Smooth muscle cell (in vitro differentiated cells): Measurements from ENCODE around the gene CDH12. TPM values are rescaled to one million over a fixed set of nuclear protein-coding genes. Genes with fewer than 3 reads are reported as not detected.

Source experiments
- DNase-seq: peaks from one replicate; lab custom pipeline; 2025; ENCODE audit not compliant: unreplicated experiment; lab: John Stamatoyannopoulos, UW
- H2AFZ ChIP-seq: fragments of 200-600 bp; sonication (generic); 2 replicates; pipeline ENCODE4 v1.6.0; 2016; ENCODE audit warnings: antibody characterized with exemption, low read depth, mild to moderate bottlenecking
- H3F3A ChIP-seq: fragments of 200-600 bp; sonication (generic); 2 replicates; pipeline ENCODE4 v1.6.0; 2017; ENCODE audit warnings: antibody characterized with exemption, low read depth
- H3K27ac ChIP-seq: fragments of 200-600 bp; sonication (generic); 2 replicates; pipeline ENCODE4 v1.5.1; 2016; ENCODE audit warnings: low read depth, mild to moderate bottlenecking
- H3K27me3 ChIP-seq: fragments of 200-600 bp; sonication (generic); 2 replicates; pipeline ENCODE4 v1.6.1; 2016; ENCODE audit warnings: low read depth, mild to moderate bottlenecking
- H3K36me3 ChIP-seq: fragments of 200-600 bp; sonication (generic); 2 replicates; pipeline ENCODE4 v1.5.1; 2016; ENCODE audit warnings: low read depth
- H3K4me1 ChIP-seq: fragments of 200-600 bp; sonication (generic); 2 replicates; pipeline ENCODE4 v1.5.1; 2016; ENCODE audit warnings: low read depth
- H3K4me2 ChIP-seq: fragments of 200-600 bp; sonication (generic); 2 replicates; pipeline ENCODE4 v1.6.0; 2016; ENCODE audit warnings: mild to moderate bottlenecking
- H3K4me3 ChIP-seq: fragments of 200-600 bp; sonication (generic); 2 replicates; pipeline ENCODE4 v1.5.1; 2016; ENCODE audit warnings: mild to moderate bottlenecking
- H3K79me2 ChIP-seq: fragments of 200-600 bp; sonication (generic); 2 replicates; pipeline ENCODE4 v1.6.0; 2016; ENCODE audit warnings: low read depth, mild to moderate bottlenecking
- H3K9ac ChIP-seq: fragments of 200-600 bp; sonication (generic); 2 replicates; pipeline ENCODE4 v1.6.0; 2016; ENCODE audit warnings: low read depth
- H3K9me3 ChIP-seq: fragments of 200-600 bp; sonication (generic); replicated peaks from 2 replicates; pipeline ENCODE4 v1.5.1; 2016; ENCODE audit warnings: low read depth
- H4K20me1 ChIP-seq: fragments of 200-600 bp; sonication (generic); 2 replicates; pipeline ENCODE4 v1.6.0; 2016; ENCODE audit warnings: low read depth
- CTCF ChIP-seq: fragments of 200-600 bp; sonication (generic); IDR thresholded peaks from 2 replicates; pipeline ENCODE4 v1.5.1; 2017; ENCODE audit warnings: borderline replicate concordance, mild to moderate bottlenecking, antibody characterized with exemption; ENCODE audit not compliant: insufficient read depth, poor library complexity, severe bottlenecking
- WGBS: methylation state at CpG from one replicate; pipeline ENCODE4 v1.1.7; 2016; ENCODE audit warnings: low lambda C conversion rate; 5-methylcytosine and 5-hydroxymethylcytosine counted together
- polyA plus RNA-seq: library from polyadenylated mRNA; unstranded; fragments of >200 nt; fragmentation: Nextera tagmentation; extraction: Ambion mirVana; gene quantifications from 2 replicates; pipeline ENCODE4 v1.2.1, GENCODE V29; 2016
- total RNA-seq: library from RNA; depleted of rRNA; stranded (reverse); fragments of >200 nt; gene quantifications from 2 replicates; pipeline ENCODE4 v1.2.3, GENCODE V29; 2014

Gene CDH12
- total and polyA plus RNA-seq, 2 experiments from 2014 or later, result not detected

GRCh38 chr5:22504411-22504810, 348.7 kb downstream of the CDH12 start:
- Histone ChIP-seq H4K20me1 (no peaks in the 10 kb centered on the region), H2AFZ (no peak overlapping the region), H3K27me3 (no peaks in the 10 kb centered on the region), H3K9me3 (no peaks in the 10 kb centered on the region), H3K4me1 (no peaks in the 10 kb centered on the region), H3F3A (no peaks in the 10 kb centered on the region), H3K4me3 (no peak overlapping the region), H3K27ac (no peak overlapping the region), H3K9ac (no peak overlapping the region), H3K4me2 (no peak overlapping the region), H3K36me3 (no peaks in the 10 kb centered on the region), H3K79me2 (no peaks in the 10 kb centered on the region)
- 82% methylated on average over 3 of the region's 3 CpGs for WGBS
- DNase-seq, result no peak
- TF ChIP-seq CTCF, result no peak

- Histone ChIP-seq H3K4me2 (no peak overlapping the region), H3K9me3 (no peaks in the 10 kb centered on the region), H3K4me3 (no peak overlapping the region), H3K9ac (no peak overlapping the region), H3K79me2 (no peaks in the 10 kb centered on the region), H2AFZ (no peak overlapping the region), H3K27me3 (no peaks in the 10 kb centered on the region), H3K27ac (no peak overlapping the region), H3K36me3 (no peaks in the 10 kb centered on the region), H3K4me1 (no peaks in the 10 kb centered on the region), H3F3A (no peaks in the 10 kb centered on the region), H4K20me1 (no peaks in the 10 kb centered on the region)
- no peak for TF ChIP-seq CTCF
- 78% methylated on average over 1 of the region's 1 CpG for WGBS
- no peak for DNase-seq
Measured at GRCh38 chr5:22500556-22500955, 352.6 kb downstream of the CDH12 start.

- H3K79me2 ChIP-seq, result no peaks in the 10 kb centered on the region
- H3K27me3 ChIP-seq, result no peaks in the 10 kb centered on the region
- no peaks in the 10 kb centered on the region for H4K20me1 ChIP-seq
- TF ChIP-seq CTCF, result no peak
- H3K4me2 ChIP-seq, result no peak overlapping the region
- no peaks in the 10 kb centered on the region for H3K4me1 ChIP-seq
- H3K4me3 ChIP-seq, result no peak overlapping the region
- no peak for DNase-seq
- H3K27ac ChIP-seq, result no peak overlapping the region
- H3F3A ChIP-seq, result no peaks in the 10 kb centered on the region
- H3K9me3 ChIP-seq, result no peaks in the 10 kb centered on the region
- H2AFZ ChIP-seq, result no peak overlapping the region
- no peaks in the 10 kb centered on the region for H3K36me3 ChIP-seq
- 51% methylated on average over 4 of the region's 4 CpGs for WGBS
- no peak overlapping the region for H3K9ac ChIP-seq
Measured at GRCh38 chr5:22496666-22497065, 356.5 kb downstream of the CDH12 start.

- no peak for TF ChIP-seq CTCF
- H3K9me3 ChIP-seq, result no peaks in the 10 kb centered on the region
- H3K27me3 ChIP-seq, result no peaks in the 10 kb centered on the region
- no peak overlapping the region for H3K27ac ChIP-seq
- no peaks in the 10 kb centered on the region for H3K36me3 ChIP-seq
- 87% methylated on average over 2 of the region's 2 CpGs for WGBS
- no peaks in the 10 kb centered on the region for H4K20me1 ChIP-seq
- no peak overlapping the region for H3K9ac ChIP-seq
- H3K4me1 ChIP-seq, result no peaks in the 10 kb centered on the region
- H3K79me2 ChIP-seq, result no peaks in the 10 kb centered on the region
- no peak overlapping the region for H3K4me2 ChIP-seq
- H3F3A ChIP-seq, result no peaks in the 10 kb centered on the region
- H3K4me3 ChIP-seq, result no peak overlapping the region
- DNase-seq, result no peak
- no peak overlapping the region for H2AFZ ChIP-seq
Measured at GRCh38 chr5:22495016-22495720, 358.0 kb downstream of the CDH12 start.
